AG20443 (cell line): ENCODE results near the gene ZNF136.

ENCODE experiments used
- DNase-seq: peaks from one replicate; pipeline ENCODE4 v3.0.0; 2012; ENCODE audit warnings: low spot score, mixed read lengths

ZNF136 gene

DNA sequence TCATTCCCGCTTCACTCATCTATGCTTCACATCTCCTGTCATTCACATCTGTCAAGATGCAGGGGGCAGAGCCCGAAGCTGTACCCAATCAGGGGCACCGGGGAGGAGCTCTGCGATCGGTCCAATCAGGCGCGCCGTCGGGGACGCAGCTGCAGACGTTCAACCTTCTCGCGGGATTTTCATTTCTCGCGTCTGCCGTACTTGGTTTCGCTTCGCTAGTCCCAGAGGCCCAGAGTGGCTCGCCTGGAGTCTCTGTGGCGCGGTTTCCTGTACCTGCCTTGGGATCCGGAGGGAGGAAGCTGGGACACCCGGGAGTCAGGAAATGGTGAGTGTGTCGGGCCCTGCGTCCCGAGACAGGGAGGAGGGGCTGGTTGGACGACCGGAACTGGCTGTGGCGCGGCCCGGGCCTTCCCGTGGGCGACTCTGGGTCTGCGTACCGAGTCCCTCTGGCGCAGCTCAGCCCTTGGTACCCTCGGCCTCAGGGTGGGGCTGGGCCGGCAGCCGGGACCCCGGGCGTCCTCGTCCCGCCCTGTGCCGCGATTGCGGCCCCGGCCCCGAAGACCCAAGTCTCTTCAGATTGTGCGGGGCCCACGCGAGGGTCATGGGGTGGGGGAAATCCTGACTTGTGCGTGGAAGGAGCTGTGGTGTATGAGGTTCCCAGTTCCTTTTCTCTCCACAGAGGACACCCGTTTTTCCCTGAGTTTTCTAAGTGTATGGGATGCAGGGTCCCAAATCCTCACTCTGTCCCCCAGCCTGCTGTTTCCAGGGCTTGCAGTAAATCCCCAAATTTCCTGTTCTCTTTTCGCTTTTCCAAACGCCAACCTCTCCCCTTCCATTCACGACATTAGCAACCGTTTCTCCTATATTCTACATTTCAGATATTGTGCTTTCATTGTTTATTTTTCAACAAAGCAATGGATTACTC lies at the start of gene ZNF136:
Gene ZNF136 (plus strand): TSS at position 215 of the 925 bp plus-strand sequence. CDS start 108 bp downstream, at position 323.
- DNase-seq = peak; percentile 99

DNA sequence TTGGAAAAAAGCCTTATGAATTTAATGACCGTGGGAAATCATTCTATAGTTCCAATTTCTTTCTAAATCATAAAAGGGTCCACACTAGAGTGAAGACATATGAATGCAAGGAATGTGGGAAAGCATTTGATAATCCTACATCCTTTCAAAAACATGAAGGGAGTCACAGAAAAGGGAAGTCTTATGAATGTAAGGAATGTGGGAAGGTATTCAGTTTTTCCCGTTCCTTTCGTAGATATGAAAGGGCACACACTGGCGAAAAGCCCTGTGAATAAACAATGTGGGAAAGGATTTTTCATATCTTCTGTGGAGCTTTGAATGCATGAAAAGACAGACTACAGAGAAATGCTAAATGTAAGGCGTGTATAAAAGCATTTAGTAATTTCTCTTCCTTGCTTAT lies 49.8 kb upstream of the ZNF136 start:
- DNase-seq = no peak

DNA sequence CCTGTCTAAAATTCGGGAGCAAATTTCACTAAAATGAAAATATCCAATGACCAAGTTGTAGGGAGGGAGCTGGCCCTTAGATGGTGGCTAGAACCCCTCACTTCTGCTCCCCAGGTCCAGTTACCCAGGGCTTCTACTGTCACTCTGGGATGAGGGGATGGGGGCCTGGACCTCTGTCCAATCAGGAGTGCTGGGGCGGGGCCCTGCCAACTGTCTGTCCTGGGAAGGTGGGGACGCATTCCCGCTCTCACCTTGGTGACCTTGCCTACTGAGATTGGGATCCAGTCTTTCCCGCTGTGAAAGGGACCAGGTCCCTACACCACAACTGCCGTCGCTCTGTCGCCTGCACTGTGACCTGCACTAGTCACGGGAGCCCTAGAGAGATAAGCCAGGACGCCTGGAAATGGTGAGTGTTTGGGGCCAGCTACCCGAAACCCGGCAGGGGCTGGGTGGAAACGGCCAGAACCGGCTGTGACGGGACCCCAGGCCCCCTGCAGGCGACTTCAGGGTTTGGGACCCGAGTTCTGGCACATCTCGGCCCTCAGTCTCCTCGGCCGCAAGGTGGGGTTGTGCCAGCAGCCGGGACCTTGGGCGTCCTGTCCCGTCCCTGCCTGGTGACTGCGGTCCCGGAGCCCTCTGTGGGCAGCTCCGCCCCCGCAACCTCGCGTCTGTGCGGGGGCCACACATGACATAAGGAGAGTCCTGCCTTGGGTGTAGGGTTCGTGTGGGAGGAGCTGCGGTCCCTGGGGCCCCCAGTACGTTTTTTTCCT lies 45.5 kb upstream of the ZNF136 start:
- DNase-seq = no peak

DNA sequence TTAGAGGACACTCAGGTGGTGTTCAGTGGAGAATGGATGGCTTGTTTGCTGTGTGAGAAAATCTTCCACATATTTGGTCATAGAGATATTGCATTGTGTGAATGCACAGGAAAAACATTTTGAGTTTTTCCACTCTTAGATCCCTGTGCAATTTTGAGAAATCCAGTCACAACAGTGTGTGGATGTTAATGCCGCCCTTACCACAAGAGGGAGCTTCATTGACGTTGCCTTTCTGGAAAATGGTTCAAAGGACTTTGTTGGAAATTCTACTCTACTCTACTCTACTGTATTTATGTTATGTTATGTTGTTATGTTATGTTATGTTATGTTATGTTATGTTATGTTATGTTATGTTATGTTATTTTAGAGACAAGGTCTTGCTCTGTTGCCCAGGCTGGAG lies 36.2 kb upstream of the ZNF136 start:
- peak; percentile 43 for DNase-seq

DNA sequence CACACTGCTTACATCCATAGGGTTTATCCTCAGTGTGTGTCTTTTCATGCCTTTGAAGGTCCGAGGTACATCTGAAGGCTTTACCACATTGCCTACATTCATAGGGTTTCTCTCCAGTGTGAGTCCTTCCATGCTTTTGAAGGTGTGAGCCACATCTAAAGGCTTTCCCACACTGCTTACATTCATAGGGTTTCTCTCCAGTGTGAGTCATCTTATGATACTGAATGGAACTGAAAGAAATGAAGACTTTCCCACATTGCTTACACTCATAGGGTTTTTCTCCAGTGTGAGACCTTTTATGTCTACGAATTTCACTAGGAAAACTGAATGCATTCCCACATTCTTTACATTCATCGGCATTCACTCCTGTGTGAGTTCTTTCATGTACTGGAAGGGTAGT lies 29.8 kb upstream of the ZNF136 start:
- no peak for DNase-seq

DNA sequence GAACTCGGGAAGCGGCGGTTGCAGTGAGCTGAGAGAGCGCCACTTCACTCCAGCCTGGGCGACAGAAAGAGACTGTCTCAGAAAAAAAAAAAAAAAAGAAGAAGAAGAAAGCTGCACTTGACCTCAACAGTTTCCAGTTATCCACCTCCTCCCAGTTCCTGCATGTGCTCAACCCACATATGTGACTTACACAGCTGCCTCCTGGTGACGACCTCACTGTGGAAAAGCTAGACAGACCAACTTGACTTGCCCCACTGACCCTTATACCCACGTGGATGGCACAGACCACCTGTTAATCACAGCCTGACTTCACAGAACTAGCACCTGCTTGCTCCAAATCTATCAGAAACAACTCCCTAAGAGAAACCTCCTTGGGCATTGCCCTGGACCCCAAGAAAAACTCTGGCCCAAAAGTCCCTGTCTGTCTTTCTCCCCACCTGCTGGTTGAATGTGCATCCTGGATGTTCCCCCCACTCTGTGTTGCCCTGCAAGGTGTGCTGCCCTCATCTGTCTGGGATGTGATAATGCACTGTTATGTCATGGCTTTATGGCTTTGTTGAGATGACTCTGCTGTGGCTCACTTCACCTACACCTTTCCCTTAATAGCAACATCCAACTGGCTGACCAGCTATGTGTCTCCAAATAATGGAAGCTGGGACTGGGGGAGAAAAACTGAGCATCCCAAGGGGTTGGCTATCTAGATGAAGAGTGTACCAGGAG lies 25.5 kb upstream of the ZNF136 start:
- DNase-seq = no peak

DNA sequence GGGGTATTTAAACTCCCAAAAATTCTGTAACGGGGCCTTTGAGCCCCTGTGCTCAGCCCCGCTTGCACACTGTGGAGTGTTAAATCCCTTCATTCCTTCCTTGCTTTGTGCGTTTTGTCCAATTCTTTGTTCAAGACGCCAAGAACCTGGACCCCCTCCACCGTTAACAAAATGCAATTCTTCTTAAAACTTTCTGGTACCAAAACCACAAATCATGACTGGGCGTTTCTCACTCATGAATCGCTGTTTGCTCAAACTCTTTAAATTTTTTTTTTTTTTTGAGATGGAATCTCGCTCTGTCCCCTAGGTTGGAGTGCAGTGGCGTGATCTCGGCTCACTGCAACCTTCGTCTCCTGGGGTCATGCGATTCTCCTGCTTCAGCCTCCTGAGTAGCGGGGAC lies 23.6 kb upstream of the ZNF136 start:
- no peak for DNase-seq

DNA sequence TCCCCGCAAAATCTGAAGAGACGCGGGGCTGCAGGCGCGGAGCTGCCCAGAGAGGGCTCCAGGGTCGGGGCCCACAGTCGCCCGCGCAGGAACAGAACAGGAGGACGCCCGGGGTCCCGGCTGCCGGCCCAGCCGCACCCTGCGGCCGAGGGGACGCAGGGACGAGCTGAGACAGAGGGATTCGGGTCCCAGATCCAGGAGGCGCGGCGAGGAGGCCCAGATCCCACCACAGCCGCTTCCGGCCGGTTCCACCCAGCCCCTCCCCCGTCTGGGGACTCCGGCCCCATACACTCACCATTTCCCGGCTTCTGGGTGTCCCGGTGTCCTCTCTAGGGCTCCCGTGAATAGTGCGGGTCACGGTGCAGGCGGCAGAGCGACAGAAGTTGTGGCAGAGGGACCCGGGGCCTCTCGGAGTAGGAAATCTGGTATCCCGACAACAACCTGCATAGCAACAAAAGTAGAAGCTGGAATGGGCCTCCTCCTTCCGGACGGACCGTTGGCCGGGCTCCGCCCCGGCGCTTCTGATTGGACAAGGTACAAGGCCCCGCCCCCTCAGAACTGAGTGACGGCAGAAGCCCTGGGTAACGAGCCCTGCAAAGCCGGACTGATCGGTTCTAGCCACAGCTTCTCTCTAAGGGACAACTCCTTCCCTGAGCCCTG lies 22.9 kb upstream of the ZNF136 start, which contains the start of gene ZNF20:
Gene ZNF20 (minus strand): TSS at position 466 of the 660 bp plus-strand sequence. CDS start 168 bp downstream, at position 298.
- peak; percentile 98 for DNase-seq

DNA sequence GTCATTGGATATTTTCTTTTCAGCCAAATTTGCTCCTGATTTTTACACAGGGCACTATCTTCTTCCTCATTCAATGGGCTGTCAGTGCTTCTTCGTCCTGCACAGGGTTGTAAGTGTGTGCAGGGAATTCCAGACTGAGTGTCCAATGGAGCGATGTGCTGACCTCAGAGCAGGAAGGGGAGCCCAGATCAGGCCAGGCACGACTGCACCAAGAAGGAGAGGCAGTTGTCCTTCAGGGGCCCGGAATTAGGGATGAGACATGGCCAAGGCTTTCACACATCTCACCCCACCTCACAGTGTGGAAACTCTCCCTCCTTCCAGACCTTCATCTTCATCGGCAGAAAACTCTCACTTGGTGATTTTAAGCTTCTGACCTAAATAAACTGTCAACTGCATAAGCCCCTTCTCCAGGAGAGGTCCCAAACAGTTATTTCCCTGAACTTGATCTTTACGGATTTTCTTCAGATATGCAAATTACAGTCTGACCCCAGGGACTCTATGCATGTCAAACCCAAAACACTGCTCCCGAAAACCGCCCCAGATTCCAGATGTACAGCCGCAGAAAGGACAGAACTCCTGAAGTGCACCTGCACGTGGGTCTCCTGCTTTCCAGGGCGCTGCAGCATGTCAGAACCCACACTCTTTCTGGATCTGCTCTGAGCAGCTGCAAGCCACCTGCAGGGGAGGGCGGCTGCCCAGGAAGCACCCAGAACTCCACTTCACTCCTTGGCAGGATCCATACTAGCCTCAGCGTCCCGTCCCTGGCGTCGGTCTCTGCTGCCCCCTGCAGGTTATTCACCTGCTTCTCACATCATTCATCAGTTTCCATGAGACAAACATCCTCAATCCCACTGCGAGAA lies 22.1 kb upstream of the ZNF136 start:
- peak; percentile 89 for DNase-seq

DNA sequence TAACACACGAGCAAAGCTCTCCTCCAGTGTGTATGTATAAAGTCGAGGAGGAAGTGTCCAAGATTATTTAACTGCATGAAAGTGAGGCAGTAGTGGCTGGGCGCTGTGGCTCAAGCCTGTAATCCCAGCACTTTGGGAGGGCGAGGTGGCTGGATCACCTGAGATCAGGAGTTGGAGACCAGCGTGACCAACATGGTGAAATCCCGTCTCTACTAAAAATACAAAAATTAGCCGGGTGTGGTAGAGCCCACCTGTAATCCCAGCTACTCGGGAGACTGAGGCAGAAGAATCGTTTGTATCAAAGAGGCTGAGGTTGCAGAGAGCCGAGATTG lies 21.5 kb upstream of the ZNF136 start:
- no peak for DNase-seq

DNA sequence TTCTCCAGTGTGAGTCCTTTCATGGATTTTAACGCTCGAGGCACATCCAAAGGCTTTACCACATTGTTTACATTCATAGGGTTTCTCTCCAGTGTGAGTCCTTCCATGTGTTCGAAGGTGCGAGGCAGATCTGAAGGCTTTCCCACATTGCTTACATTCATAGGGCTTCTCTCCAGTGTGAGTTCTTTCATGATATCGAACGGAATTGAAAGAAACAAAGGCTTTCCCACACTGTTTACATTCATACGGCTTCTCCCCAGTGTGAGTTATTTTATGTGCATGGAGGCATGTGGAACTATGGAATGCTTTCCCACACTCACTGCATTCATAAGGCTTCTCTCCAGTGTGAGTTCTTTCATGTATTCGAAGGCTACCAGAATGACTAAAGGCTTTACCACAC lies 17.5 kb upstream of the ZNF136 start:
- DNase-seq = no peak

DNA sequence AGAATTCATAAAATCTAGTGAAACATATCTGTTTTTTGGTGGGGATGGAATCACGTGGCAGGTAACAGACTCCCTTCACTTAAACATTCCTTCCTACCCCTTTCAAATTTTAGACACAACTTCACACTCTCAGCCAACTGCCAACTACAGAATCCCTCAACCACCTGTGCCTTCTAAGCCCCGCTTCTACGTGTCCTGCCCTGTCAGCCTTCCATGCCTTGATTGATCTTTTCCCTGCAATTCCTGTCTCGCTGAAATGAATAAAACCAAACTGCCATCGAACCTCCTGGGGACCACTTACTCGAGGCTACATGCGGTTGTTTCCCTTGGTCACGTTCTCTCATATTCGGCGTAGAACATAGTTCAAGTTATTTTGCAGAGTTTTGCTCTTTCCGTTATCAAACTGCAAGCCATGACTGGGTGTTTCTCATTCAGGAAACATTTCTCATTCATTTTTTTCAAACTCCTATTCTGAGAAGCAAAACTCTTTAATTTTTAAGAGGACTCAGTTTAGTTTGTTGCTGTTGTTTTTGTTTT lies 7.5 kb upstream of the ZNF136 start:
- peak; percentile 9 for DNase-seq

DNA sequence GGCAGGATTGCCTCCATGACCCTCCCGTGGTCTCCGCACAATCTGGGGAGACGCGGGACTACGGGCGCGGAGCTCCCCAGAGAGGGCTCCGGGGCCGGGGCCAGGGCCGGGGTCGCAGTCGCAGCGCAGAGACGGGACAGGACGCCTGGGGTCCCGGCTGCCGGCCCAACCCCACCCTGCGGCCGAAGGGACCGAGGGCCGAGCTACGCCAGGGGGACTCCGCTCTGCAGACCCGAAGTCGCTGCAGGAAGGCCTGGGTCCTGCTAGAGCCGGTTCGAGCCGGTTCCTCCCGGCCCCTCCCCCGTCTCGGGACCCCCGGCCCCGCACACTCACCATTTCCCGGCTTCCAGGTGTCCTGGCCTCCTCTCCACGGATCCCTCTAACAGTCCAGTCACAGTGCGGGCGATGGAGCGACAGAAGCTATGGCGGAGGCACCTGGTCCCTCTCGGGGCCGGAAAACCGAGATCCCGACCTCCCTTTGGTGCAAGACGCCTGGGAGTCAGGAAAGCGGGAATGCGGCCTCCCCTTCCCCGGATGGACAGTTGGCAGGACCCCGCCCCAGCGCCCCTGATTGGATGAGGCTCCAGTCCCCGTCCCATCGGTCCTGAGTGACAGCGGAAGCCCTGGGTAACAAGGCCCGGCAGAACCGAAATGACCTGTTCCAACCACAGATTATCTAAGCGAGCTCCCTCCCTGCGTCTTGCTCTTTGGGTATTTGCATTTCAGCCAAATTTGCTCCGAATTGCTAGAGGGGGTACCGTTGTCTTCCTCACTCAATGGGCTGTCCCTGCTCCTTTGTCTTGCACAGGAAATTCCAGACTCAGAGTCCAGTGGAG lies 6.5 kb upstream of the ZNF136 start, which contains the start of gene ZNF625:
Gene ZNF625 (minus strand): TSS at position 512 of the 836 bp plus-strand sequence. CDS start 176 bp downstream, at position 336.
- peak; percentile 90 for DNase-seq

DNA sequence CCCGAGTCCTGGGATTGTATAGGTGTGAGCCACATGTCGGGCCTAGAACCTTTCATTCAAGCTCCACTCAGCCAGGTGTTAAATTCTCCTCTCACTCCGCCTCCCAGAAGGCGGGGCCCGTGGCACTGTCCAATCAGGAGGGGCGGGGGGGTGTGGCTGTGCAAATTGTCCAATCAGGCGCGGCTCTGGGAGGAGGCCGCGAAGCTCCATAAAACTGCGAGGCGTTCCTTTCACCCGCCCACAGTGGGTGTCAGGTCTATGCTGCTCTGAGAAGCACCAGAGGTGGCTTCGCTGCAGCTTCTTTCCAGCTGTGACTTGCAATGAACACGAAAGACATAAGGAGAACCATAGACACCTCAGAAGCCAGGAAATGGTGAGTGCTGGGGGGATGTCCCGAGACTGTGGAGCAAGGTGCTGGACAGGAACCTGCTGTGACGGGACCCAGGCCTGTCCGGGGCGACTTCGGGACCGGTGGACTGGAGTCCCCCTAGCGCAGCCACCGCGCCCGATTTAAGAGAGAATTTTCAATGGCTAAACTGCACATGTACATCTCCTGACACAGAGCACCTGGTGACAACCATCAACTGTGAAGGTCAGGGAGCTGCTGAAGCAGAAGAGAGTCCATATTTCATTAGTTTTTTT lies 3.0 kb upstream of the ZNF136 start:
- no peak for DNase-seq

DNA sequence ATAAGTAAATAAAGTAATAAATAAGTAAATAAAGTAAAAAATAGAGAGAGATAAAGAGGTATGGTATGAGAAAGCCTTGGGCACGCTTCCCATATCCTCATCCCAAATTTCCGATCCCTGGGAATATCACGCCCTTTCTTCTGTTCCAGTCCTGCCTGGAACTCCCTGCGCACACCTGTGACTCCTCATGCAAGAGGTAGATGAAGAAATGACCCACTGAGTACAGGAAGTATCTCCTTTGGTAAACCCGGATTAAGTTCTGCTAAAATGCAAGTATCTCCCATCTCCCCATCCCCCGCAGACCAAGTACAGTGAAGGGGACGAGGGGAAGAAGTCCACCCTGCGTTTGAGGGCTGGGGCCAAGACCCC lies 399 bp upstream of the ZNF136 start:
- no peak for DNase-seq

DNA sequence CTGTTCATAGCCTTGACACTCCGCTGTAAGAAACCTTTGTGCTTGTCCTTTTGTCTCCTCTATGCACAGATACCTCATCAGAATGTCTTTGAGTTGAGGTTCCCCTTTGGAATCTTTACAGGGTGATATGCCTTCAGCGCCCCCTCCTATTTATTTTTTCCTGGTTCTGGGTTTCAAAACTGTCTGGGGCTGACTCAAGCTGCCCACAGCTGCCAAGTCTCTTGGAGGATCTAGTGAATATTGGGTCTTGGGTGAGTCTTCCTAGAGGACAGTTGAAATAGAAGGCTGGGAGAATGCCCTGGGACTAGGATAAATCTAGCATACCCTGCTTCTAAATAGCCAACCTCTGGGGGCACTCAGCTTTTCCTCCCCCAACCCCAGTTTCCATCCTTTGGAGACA lies 930 bp downstream of the ZNF136 start:
- DNase-seq = peak; percentile 59

DNA sequence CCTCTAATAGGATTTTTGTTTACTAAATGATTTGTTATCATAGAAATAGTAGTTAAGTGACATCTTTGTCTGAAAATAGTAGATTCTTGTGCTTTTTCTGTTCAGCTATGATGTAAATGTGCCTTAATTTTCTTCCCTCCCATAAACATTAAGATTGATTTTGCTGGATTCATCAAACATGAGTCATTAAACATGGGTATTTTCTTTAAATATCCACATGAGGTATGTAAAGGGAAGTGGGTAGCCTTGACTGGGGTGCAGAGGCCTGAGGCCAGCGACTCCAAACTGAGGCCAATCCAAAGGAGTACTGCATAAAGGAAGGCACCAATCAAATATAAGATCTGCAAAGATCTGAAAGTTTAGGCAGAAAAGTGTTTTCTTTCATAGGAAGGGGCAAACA lies 3.7 kb downstream of the ZNF136 start:
- DNase-seq = no peak

DNA sequence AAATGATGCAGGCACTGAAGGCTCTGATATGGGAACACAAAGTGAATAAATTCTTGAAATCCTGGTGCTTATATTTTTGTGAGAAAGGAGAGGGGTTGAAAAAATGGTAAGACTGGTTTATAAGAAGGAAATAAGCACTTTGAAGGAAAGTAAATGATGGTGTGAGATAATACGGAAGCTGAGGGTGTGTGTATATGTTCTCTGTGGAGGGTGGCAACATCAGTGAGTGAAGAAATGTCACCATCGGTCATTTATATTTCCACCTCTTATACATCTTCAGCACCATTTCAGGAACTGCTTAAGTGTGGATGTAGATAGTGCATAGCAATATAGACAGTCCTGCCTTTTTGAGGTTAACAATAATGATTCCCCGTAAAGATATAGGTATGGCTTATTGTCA lies 17.5 kb downstream of the ZNF136 start:
- no peak for DNase-seq

DNA sequence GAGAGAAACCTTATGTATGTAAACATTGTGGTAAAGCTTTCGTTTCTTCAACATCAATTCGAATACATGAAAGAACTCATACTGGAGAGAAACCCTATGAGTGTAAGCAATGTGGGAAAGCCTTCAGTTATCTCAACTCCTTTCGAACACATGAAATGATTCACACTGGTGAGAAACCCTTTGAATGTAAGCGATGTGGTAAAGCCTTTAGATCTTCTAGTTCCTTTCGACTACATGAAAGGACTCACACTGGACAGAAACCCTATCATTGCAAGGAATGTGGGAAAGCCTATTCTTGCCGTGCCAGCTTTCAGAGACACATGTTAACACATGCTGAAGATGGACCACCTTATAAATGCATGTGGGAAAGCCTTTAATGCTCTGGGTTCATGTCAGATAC lies 24.7 kb downstream of the ZNF136 start:
- no peak for DNase-seq
